Stimulated activated CD8-positive, alpha-beta memory T cell treated with anti-CD3 and anti-CD28 coated beads, Interleukin-7, amount 100 ng/mL, for 48 hours (primary cell): ENCODE data around the gene LDLRAD4.

Source experiments
- DNase-seq, 2 donors: peaks; one replicate each; pipeline ENCODE4 v3.0.0-alpha.2; 2020; ENCODE audit warnings: low read depth in 1 of 2; ENCODE audit errors: extremely low read depth in 1 of 2

Gene LDLRAD4

DNA sequence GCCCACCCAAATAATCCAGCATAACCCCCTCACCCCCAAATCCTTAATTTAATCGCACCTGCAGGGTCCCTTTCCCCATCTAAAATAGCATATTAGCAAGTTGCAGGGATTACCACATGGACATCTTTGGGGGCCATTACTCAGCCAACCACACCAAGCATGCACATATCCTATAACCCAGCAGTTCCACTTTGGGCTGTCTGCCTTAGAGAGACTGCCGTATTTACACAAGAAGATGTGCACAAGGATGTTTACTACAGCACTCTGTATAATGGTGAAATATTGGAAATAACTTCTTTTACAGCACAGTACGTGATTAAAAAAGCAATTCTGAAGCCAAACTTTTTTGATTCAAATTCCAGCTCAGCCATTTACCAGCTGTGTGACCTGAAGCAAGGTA is 17.3 kb upstream of the LDLRAD4 start:
- no peak for DNase-seq

- no peak for DNase-seq
Observed at GRCh38 chr18:13202571-13202970, 16.0 kb upstream of the LDLRAD4 start.

- no peak for DNase-seq
Observed at GRCh38 chr18:13206301-13206700, 12.3 kb upstream of the LDLRAD4 start.

DNA sequence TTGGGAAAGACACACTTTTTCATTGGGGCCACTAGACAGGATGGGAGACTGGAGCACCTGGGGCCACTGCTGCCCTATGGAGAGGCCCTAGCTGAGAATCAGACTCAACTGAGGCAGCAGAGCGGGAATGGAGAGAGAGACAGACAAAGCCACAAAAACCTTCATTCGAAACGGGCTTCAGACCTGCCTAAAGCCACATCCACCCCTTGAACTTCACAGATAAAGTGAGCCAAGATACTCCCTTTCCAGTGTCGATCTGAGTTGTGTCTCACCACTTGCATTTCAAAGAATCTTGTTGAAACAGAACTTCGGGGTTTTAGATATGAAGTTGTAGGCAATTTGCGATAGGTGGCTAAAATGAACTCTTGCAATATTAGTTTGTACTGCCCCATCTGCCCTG is 11.3 kb upstream of the LDLRAD4 start:
- DNase-seq = no peak

GRCh38 chr18:13211534-13211933 is 7.0 kb upstream of the LDLRAD4 start:
- DNase-seq = no peak

GRCh38 chr18:13213036-13213795 is 5.3 kb upstream of the LDLRAD4 start:
- no peak for DNase-seq

DNA sequence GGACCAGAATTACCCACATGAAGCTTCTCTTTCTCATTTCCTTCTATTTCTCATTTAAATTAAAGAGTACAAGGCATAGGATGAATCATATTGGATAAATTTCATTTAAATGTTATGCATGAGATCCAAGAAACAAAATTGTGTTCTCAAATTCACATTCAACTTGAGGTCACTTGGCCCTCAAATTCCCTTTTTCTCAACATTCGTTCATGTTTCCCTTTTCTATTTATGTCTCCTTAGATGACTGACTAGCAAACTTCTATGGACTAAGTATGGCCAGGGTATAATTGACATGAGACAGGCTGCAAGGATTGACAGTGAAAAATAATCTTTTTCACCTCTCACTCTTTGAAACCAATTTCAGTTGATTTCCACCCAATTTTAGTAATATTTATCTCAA is 4.0 kb upstream of the LDLRAD4 start:
- no peak for DNase-seq

DNA sequence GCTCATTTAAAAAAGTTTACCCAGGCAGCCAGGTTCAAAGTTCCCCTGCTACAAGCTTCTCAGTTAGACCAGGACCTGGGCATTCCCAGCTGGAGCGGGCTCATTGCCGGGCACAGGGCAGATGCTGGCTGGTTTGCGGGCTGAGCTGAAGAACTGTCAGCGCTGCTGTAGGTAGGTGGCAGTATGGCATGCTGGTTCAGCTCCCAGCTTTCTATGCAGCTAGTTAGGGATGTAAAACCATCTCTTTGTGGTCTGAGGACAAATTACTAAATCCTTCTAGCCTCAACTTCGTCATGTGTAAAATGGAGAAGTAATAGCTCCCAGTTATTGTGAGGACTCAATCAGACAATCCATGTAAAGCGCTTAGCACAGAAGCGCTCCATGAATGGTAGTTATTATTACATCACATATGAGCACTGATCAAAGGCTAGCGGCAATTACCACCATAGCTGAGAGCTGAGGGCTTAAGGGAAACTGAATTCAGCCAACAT is 2.4 kb upstream of the LDLRAD4 start:
- peak; percentile 10 to 37 for DNase-seq

GRCh38 chr18:13216711-13217465 is 1.7 kb upstream of the LDLRAD4 start:
- peak; percentile 11 to 29 for DNase-seq

GRCh38 chr18:13217466-13217961 is 1.0 kb upstream of the LDLRAD4 start:
- DNase-seq = peak; percentile 19 to 22

DNA sequence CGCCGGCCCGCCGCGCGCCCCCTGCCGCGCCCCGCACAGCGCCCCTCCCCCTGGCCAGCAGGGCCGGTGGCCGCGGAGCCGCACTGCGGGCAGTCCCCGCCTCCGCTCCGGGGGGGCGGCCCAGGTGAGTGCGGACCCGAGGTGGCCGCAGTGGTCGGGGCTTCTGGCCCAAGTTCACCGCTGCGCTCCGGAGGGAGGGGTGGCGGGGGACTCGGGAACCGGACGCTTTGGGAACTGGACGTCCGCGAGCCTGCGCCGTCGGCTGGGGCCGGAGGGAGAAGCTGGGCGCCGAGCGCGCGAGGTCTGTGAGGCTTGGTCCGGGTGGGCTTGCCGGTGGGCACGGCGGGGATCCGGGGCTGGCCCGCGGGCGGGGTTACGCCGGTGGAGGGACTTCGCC is 591 bp upstream of the LDLRAD4 start:
- no peak for DNase-seq

- no peak for DNase-seq
Observed at GRCh38 chr18:13218997-13219396, 437 bp downstream of the LDLRAD4 start.

DNA sequence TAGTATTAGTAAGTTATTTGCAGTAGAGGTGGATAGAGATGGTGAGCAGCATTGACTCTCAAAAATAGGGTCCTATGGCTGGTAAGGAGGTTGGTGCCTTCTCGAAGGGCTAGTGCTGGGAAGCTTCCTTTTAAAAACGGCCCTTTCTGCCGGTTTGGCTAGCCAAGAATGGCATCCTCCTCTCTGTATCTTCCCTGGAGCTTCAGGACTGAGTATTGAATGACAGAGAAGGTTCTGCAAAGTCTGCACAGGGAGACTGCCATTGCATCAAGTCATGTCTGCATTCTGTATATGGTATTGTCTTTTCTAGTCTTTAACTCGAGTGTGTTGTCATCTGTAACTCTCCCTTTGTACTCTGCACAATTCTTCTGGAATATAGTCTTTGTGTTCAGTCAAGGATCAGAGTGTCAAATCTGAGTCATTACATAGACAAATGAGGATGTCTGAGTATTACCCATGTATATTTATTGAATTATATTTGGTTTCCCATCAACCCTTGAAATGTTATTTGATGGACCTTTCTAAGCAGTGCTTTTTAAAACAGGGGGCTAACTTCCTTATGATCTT is 1.1 kb downstream of the LDLRAD4 start:
- no peak for DNase-seq

DNA sequence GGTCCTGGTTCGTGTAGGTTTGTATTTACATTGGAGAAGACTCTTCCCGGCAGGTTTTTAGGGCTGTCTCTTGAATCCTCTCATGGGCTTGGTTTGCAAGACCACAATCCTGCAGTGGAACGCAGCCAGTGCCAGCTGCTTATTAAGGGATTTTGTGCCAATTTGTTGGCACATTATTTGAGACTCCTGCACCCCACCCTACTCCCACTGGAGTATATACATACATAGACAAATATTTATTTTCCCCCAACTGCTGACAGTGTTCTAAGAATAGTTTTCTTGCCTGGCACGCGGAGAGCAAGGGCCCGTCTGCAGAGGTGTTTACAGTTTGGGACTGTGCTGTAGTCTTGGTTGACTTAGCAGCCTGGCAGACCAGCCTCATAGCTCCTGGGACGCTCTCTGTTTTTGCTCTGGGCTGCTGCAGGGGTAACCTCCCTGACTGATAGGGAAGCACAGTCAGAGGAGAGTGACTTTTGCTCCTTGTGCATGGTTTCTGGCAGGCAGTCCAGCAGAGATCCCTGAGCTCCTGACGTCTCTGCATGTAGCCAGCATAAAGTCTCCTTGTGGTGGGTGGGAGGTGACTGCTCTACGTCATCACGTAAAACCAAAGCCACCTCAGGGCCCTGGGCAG is 1.9 kb downstream of the LDLRAD4 start:
- DNase-seq = no peak

GRCh38 chr18:13221869-13222855 is 3.6 kb downstream of the LDLRAD4 start:
- DNase-seq = no peak

- no peak for DNase-seq
Observed at GRCh38 chr18:13222856-13223281, 4.3 kb downstream of the LDLRAD4 start.

- no peak for DNase-seq
Observed at GRCh38 chr18:13223311-13224143, 5.0 kb downstream of the LDLRAD4 start.

- no peak for DNase-seq
Observed at GRCh38 chr18:13225261-13225660, 6.7 kb downstream of the LDLRAD4 start.

DNA sequence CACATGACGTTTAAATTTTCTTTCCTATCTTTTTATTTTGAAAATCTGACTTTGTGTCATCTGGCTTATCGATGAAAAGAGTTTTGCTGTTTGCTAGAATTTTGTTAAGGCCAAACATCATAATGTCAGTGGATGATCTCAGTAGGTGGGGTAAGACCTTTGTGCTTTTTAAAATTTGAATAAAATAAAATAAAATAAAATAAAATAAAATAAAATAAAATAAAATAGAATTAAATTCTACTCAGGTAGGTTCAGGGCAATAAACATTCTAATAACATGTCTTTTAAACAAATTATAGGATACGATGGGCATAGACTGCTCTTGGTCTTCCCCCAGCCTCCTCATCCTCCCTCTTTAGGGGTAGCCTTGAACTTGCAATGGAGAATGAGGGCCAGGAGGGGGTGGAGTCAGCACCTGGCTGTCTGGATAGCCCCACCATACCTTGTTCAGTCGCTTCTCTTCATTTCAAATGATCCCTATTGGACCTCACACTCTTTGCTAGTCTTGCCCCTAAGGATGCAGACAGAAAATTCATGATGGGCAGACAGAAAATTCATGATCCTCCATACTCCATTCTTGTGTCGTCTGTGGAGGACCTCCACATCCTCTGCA is 8.1 kb downstream of the LDLRAD4 start:
- no peak for DNase-seq
